HL-60/S4 (cell line): ENCODE results near the gene CES3.

Experiments used
- in situ Hi-C: fragments of 300-500 bp; cut with MboI; formaldehyde crosslinking; loops from 2 replicates; pipeline ENCODE4 v1.14.3; 2022; ENCODE audit warnings: low sequenced_read_pairs

CES3 gene

GRCh38 chr16:66996324-66996982, 35.4 kb downstream of the CES3 start:
- in situ Hi-C loops = no loop called here

- in situ Hi-C loops = no loop called here
Observed at GRCh38 chr16:66996983-66997358, 35.9 kb downstream of the CES3 start.

- in situ Hi-C loops = no loop called here
Observed at GRCh38 chr16:67000384-67001351, 39.6 kb downstream of the CES3 start.

GRCh38 chr16:67001726-67002125, 40.7 kb downstream of the CES3 start:
- in situ Hi-C loops = no loop called here

- in situ Hi-C loops = no loop called here
Observed at GRCh38 chr16:67006930-67007658, 46.0 kb downstream of the CES3 start.

GRCh38 chr16:67009158-67009557, 48.1 kb downstream of the CES3 start:
- in situ Hi-C loops = no loop called here

GRCh38 chr16:67011274-67011673, 50.2 kb downstream of the CES3 start:
- in situ Hi-C loops = loop anchor here (10.0 kb wide), 1 partner anchor 144 kb away; the partner anchor contains the start of genes B3GNT9, FBXL8 and TRADD

- in situ Hi-C loops = loop anchor here (10.0 kb wide), 1 partner anchor 141 kb away; the partner anchor contains the start of genes B3GNT9, FBXL8 and TRADD
Observed at GRCh38 chr16:67013233-67013822, 52.3 kb downstream of the CES3 start.

- in situ Hi-C loops = loop anchor here (10.0 kb wide), 1 partner anchor 141 kb away; the partner anchor contains the start of genes B3GNT9, FBXL8 and TRADD
Observed at GRCh38 chr16:67013823-67014633, 53.0 kb downstream of the CES3 start.

GRCh38 chr16:67014634-67015312, 53.7 kb downstream of the CES3 start:
- in situ Hi-C loops = loop anchor here (10.0 kb wide), 1 partner anchor 140 kb away; the partner anchor contains the start of genes B3GNT9, FBXL8 and TRADD

GRCh38 chr16:67015313-67015731, 54.3 kb downstream of the CES3 start:
- in situ Hi-C loops = loop anchor here (10.0 kb wide), 1 partner anchor 139 kb away; the partner anchor contains the start of genes B3GNT9, FBXL8 and TRADD

GRCh38 chr16:67016143-67016542, 55.1 kb downstream of the CES3 start:
- in situ Hi-C loops = loop anchor here (10.0 kb wide), 1 partner anchor 139 kb away; the partner anchor contains the start of genes B3GNT9, FBXL8 and TRADD

- in situ Hi-C loops = loop anchor here (10.0 kb wide), 1 partner anchor 138 kb away; the partner anchor contains the start of genes B3GNT9, FBXL8 and TRADD
Observed at GRCh38 chr16:67016681-67017420, 55.8 kb downstream of the CES3 start.

GRCh38 chr16:67017421-67017750, 56.3 kb downstream of the CES3 start:
- in situ Hi-C loops = loop anchor here (10.0 kb wide), 1 partner anchor 137 kb away; the partner anchor contains the start of genes B3GNT9, FBXL8 and TRADD

GRCh38 chr16:67017810-67018488, 56.9 kb downstream of the CES3 start:
- in situ Hi-C loops = loop anchor here (10.0 kb wide), 1 partner anchor 137 kb away; the partner anchor contains the start of genes B3GNT9, FBXL8 and TRADD

- in situ Hi-C loops = loop anchor here (10.0 kb wide), 1 partner anchor 136 kb away; the partner anchor contains the start of genes B3GNT9, FBXL8 and TRADD
Observed at GRCh38 chr16:67019171-67019570, 58.1 kb downstream of the CES3 start.

GRCh38 chr16:67021321-67021720, 60.3 kb downstream of the CES3 start:
- in situ Hi-C loops = no loop called here
